GM23338 (cell line): Measurements from ENCODE around the gene PARD6A. TPM values are rescaled to one million over a fixed set of nuclear protein-coding genes. Genes with fewer than 3 reads are reported as not detected.

Experiments used
- ATAC-seq: fragments of 200-7000 bp; cut with Tn5 transposase; 3 replicates; pipeline ENCODE4 v1.9.1; 2020
- DNase-seq: peaks from one replicate; pipeline ENCODE4 v3.0.0-alpha.2; 2015; ENCODE audit warnings: low spot score
- H2AFZ ChIP-seq: fragments of 200-600 bp; sonication (generic); 2 replicates; pipeline ENCODE4 v1.8.0; 2016; ENCODE audit warnings: antibody characterized with exemption, mild to moderate bottlenecking, moderate library complexity
- H3F3A ChIP-seq: fragments of 200-600 bp; sonication (generic); replicated peaks from 2 replicates; pipeline ENCODE4 v1.8.0; 2017; ENCODE audit warnings: antibody characterized with exemption, mixed run types, low read depth
- H3K27ac ChIP-seq: fragments of 200-600 bp; sonication (generic); 2 replicates; pipeline ENCODE4 v1.6.1; 2016; ENCODE audit warnings: low read depth
- H3K27me3 ChIP-seq: fragments of 200-600 bp; sonication (generic); 2 replicates; pipeline ENCODE4 v1.8.0; 2016; ENCODE audit warnings: mild to moderate bottlenecking, mixed run types, moderate library complexity; ENCODE audit not compliant: insufficient read depth
- H3K36me3 ChIP-seq: fragments of 200-600 bp; sonication (generic); 2 replicates; pipeline ENCODE4 v1.8.0; 2016; ENCODE audit warnings: mild to moderate bottlenecking; ENCODE audit not compliant: insufficient read depth
- H3K4me1 ChIP-seq: fragments of 200-600 bp; sonication (generic); 2 replicates; pipeline ENCODE4 v1.8.0; 2016; ENCODE audit warnings: mild to moderate bottlenecking, moderate library complexity; ENCODE audit not compliant: insufficient read depth
- H3K4me2 ChIP-seq: fragments of 200-600 bp; sonication (generic); 2 replicates; pipeline ENCODE4 v1.7.1; 2017; ENCODE audit warnings: mixed run types
- H3K4me3 ChIP-seq: fragments of 200-600 bp; sonication (generic); 2 replicates; pipeline ENCODE4 v1.6.1; 2016; ENCODE audit warnings: mixed run types
- H3K79me2 ChIP-seq: fragments of 200-600 bp; sonication (generic); replicated peaks from 2 replicates; pipeline ENCODE4 v1.8.0; 2017; ENCODE audit warnings: mild to moderate bottlenecking; ENCODE audit not compliant: insufficient read depth
- H3K9me2 ChIP-seq: fragments of 200-600 bp; sonication (generic); 2 replicates; pipeline ENCODE4 v1.8.0; 2017; ENCODE audit not compliant: insufficient read depth
- H4K20me1 ChIP-seq: fragments of 200-600 bp; sonication (generic); replicated peaks from 2 replicates; pipeline ENCODE4 v1.8.0; 2017; ENCODE audit warnings: mild to moderate bottlenecking; ENCODE audit not compliant: insufficient read depth
- H3K27ac Mint-ChIP-seq: 2 replicates; pipeline ENCODE4 v1.8.0; 2020; ENCODE audit warnings: inconsistent platforms, mild to moderate bottlenecking, moderate library complexity, mixed read lengths
- H3K27me3 Mint-ChIP-seq: 3 replicates; pipeline ENCODE4 v1.8.0; 2022; ENCODE audit warnings: low read depth, mild to moderate bottlenecking, moderate library complexity, mixed read lengths, inconsistent platforms; ENCODE audit not compliant: insufficient read depth, poor library complexity
- H3K36me3 Mint-ChIP-seq: 3 replicates; pipeline ENCODE4 v1.8.0; 2021; ENCODE audit warnings: low read depth, mild to moderate bottlenecking, inconsistent platforms, moderate library complexity, mixed read lengths
- H3K4me1 Mint-ChIP-seq: 3 replicates; pipeline ENCODE4 v1.8.0; 2020; ENCODE audit warnings: mild to moderate bottlenecking, inconsistent platforms, mixed read lengths
- H3K4me3 Mint-ChIP-seq: 3 replicates; pipeline ENCODE4 v1.8.0; 2021; ENCODE audit warnings: moderate library complexity, mild to moderate bottlenecking, inconsistent platforms, mixed read lengths
- H3K9me3 Mint-ChIP-seq: 3 replicates; pipeline ENCODE4 v1.8.0; 2020; ENCODE audit warnings: moderate library complexity, mild to moderate bottlenecking, inconsistent platforms, mixed read lengths
- CREB1 ChIP-seq: fragments of 250-450 bp; sonication (Bioruptor Pico); IDR thresholded peaks from 2 replicates; pipeline ENCODE4 v1.5.0; 2020; ENCODE audit warnings: low read depth, mild to moderate bottlenecking, moderate library complexity
- CTCF ChIP-seq, 2 experiments: fragments of 200-600 bp in 1 of 2; sonication (generic) in 1 of 2; conservative IDR thresholded peaks; 2 replicates each; pipeline versions ENCODE4 v1.5.1 to v1.6.1; 2016 to 2017; ENCODE audit warnings: antibody characterized with exemption in 2 of 2, low read depth in 2 of 2, mild to moderate bottlenecking in 2 of 2, moderate library complexity in 1 of 2
- ETS1 ChIP-seq: IDR thresholded peaks from 2 replicates; pipeline ENCODE4 v1.6.1; 2016; ENCODE audit warnings: antibody characterized with exemption
- EZH2 ChIP-seq: fragments of 200-600 bp; sonication (generic); IDR thresholded peaks from one replicate; pipeline ENCODE4 v1.8.0; 2017; ENCODE audit warnings: antibody characterized with exemption, mild to moderate bottlenecking, low read depth; ENCODE audit not compliant: unreplicated experiment
- EZH2phosphoT487 ChIP-seq: fragments of 200-600 bp; sonication (generic); IDR thresholded peaks from one replicate; pipeline ENCODE4 v1.8.1; 2018; ENCODE audit warnings: antibody characterized with exemption; ENCODE audit not compliant: unreplicated experiment
- NANOG ChIP-seq: IDR thresholded peaks from 2 replicates; pipeline ENCODE4 v1.6.1; 2016; ENCODE audit warnings: antibody characterized with exemption, borderline replicate concordance
- POLR2AphosphoS5 ChIP-seq: IDR thresholded peaks from 2 replicates; pipeline ENCODE4 v1.6.1; 2016; ENCODE audit warnings: antibody characterized with exemption, low read depth
- REST ChIP-seq: IDR thresholded peaks from one replicate; pipeline ENCODE4 v1.6.1; 2018; ENCODE audit warnings: antibody characterized with exemption; ENCODE audit not compliant: unreplicated experiment
- STAT1 ChIP-seq: IDR thresholded peaks from one replicate; pipeline ENCODE4 v1.6.1; 2016; ENCODE audit warnings: antibody characterized with exemption; ENCODE audit not compliant: unreplicated experiment
- ZNF114 ChIP-seq: fragments of 250-450 bp; sonication (Bioruptor Pico); IDR thresholded peaks from 2 replicates; pipeline ENCODE4 v1.5.0; 2020; ENCODE audit warnings: mild to moderate bottlenecking, moderate library complexity
- ZNF462 ChIP-seq: fragments of 250-450 bp; sonication (Bioruptor Pico); IDR thresholded peaks from 2 replicates; pipeline ENCODE4 v1.5.0; 2020; ENCODE audit warnings: mild to moderate bottlenecking, moderate library complexity
- polyA plus RNA-seq: library from polyadenylated mRNA; unstranded; fragments of >200 nt; fragmentation: Nextera tagmentation; extraction: Ambion mirVana; gene quantifications from 2 replicates; pipeline ENCODE4 v1.2.1, GENCODE V29; 2016
- total RNA-seq: library from RNA; depleted of rRNA; stranded (reverse); fragments of >200 nt; shearing (Covaris generic); gene quantifications from 2 replicates; pipeline ENCODE4 v1.2.3, GENCODE V29; 2014

The PARD6A gene
- total and polyA plus RNA-seq, 2 experiments from 2014 or later, result 11.1 to 15.7 TPM

- no peak for TF ChIP-seq CTCF (conservative IDR thresholded peaks at IDR 0.05; ENCODE audit: low read depth in 2 of 2)
- no peak for TF ChIP-seq EZH2phosphoT487
- no peak for TF ChIP-seq EZH2
- no peak for TF ChIP-seq ZNF114 (CRISPR knock-in tag)
- TF ChIP-seq POLR2AphosphoS5, result no peak
- no peak for TF ChIP-seq CREB1 (CRISPR knock-in tag)
Observed at GRCh38 chr16:67675999-67676398, 15.2 kb downstream of the PARD6A start (continued).

- no peaks in the 10 kb centered on the region for H3K27me3 ChIP-seq
- H3K27ac Mint-ChIP-seq, result no peak overlapping the region
- no peaks in the 10 kb centered on the region; the same call in 1 of the 2 replicates for H4K20me1 ChIP-seq
- no peak overlapping the region for H3K4me2 ChIP-seq
- DNase-seq, result no peak
- no peak overlapping the region for H3K27ac ChIP-seq
- H3F3A ChIP-seq, result 0 out of 2 replicates have a peak, but pooled peaks cover 4% of the 10 kb centered on the region
- H3K4me3 Mint-ChIP-seq, result no peak overlapping the region
- no peak for ATAC-seq
- no peaks in the 10 kb centered on the region for H3K9me3 Mint-ChIP-seq
- no peaks in the 10 kb centered on the region for H3K4me1 ChIP-seq
- no peak overlapping the region for H3K4me3 ChIP-seq
- 0 out of 3 replicates have a peak, but pooled peaks cover 3% of the 10 kb centered on the region for H3K4me1 Mint-ChIP-seq
- H2AFZ ChIP-seq, result no peak overlapping the region
- no peaks in the 10 kb centered on the region for H3K9me2 ChIP-seq
- no peaks in the 10 kb centered on the region for H3K36me3 ChIP-seq
- H3K27me3 Mint-ChIP-seq, result peaks cover 15% of the 10 kb centered on the region
- H3K79me2 ChIP-seq, result no peaks in the 10 kb centered on the region
- H3K36me3 Mint-ChIP-seq, result 0 out of 3 replicates have a peak, but pooled peaks cover 3% of the 10 kb centered on the region
- TF ChIP-seq CREB1 (CRISPR knock-in tag), result no peak
- no peak for TF ChIP-seq NANOG
- TF ChIP-seq ZNF462, result no peak
- no peak for TF ChIP-seq ETS1
- no peak for TF ChIP-seq EZH2phosphoT487
- no peak for TF ChIP-seq POLR2AphosphoS5
- no peak for TF ChIP-seq REST
- TF ChIP-seq STAT1, result no peak
Observed at GRCh38 chr16:67676516-67676915, 15.8 kb downstream of the PARD6A start.
